H1 (cell line): Measurements from ENCODE around the gene PVALB. TPM values are rescaled to one million over a fixed set of nuclear protein-coding genes. Genes with fewer than 3 reads are reported as not detected.

Experiments
- CTCF ChIA-PET: fragments of 300-600 bp; sonication (Branson Sonifier 250); formaldehyde crosslinking; loops from one replicate; lab custom pipeline; 2021; ENCODE audit not compliant: partially characterized antibody; lab: Charles Lee
- POLR2A ChIA-PET: fragments of 300-600 bp; sonication (Branson Sonifier 250); formaldehyde crosslinking; loops from one replicate; lab custom pipeline; 2021; ENCODE audit warnings: inconsistent platforms; ENCODE audit not compliant: partially characterized antibody; lab: Charles Lee
- DNase-seq, 2 experiments: peaks; one replicate each; pipeline versions ENCODE4 v3.0.0 to v3.0.0-alpha.2; 2010 to 2022; ENCODE audit warnings: low spot score in 2 of 2, low read depth in 1 of 2, mixed read lengths in 1 of 2
- FAIRE-seq: peaks from 2 replicates; lab custom pipeline; 2011; peaks lifted over from hg19 to GRCh38; lab: Jason Lieb, UNC
- H2AFZ ChIP-seq: 2 replicates; pipeline ENCODE4 v1.8.1; 2012; ENCODE audit warnings: low read length, inconsistent platforms
- H2AK5ac ChIP-seq: 2 replicates; pipeline ENCODE4 v1.6.1; 2013; ENCODE audit warnings: low read depth, low read length
- H2BK120ac ChIP-seq: replicated peaks from 2 replicates; pipeline ENCODE3; 2013; ENCODE audit warnings: low read depth, low read length, inconsistent platforms
- H2BK12ac ChIP-seq: 2 replicates; pipeline ENCODE4 v1.6.1; 2013; ENCODE audit warnings: low read depth, low read length
- H2BK15ac ChIP-seq: 2 replicates; pipeline ENCODE4 v1.6.1; 2013; ENCODE audit warnings: low read length
- H2BK20ac ChIP-seq: 2 replicates; pipeline ENCODE4 v1.6.1; 2013; ENCODE audit warnings: low read length
- H2BK5ac ChIP-seq: 2 replicates; pipeline ENCODE4 v1.6.1; 2013; ENCODE audit warnings: low read depth, low read length
- H3K14ac ChIP-seq: 2 replicates; pipeline ENCODE4 v1.6.1; 2013; ENCODE audit warnings: inconsistent platforms; ENCODE audit not compliant: insufficient read length
- H3K18ac ChIP-seq: 2 replicates; pipeline ENCODE4 v1.6.1; 2013; ENCODE audit warnings: low read length; ENCODE audit errors: extremely low read depth
- H3K23ac ChIP-seq: 2 replicates; pipeline ENCODE4 v1.6.1; 2013; ENCODE audit warnings: inconsistent platforms; ENCODE audit not compliant: insufficient read length
- H3K23me2 ChIP-seq: 2 replicates; pipeline ENCODE4 v1.6.1; 2013; ENCODE audit warnings: low read depth, low read length
- H3K27ac ChIP-seq: 2 replicates; pipeline ENCODE4 v1.6.1; 2011; ENCODE audit warnings: low read depth, low read length, inconsistent platforms
- H3K27me3 ChIP-seq, 4 experiments: replicated peaks in 1 of 4; 1 replicate in 1 of 4; 2 replicates in 3 of 4; pipeline versions ENCODE4 v1.6.1 to v1.8.1; 2011 to 2013; ENCODE audit warnings: low read length in 3 of 4, mild to moderate bottlenecking in 3 of 4, inconsistent platforms in 2 of 4, mixed read lengths in 2 of 4, moderate library complexity in 1 of 4; ENCODE audit not compliant: control insufficient read depth in 3 of 4, insufficient read depth in 3 of 4; ENCODE audit errors: extremely low read depth in 1 of 4
- H3K36me3 ChIP-seq, 4 experiments: 2 replicates each; pipeline versions ENCODE4 v1.6.1 to v1.8.1; 2011 to 2013; ENCODE audit warnings: mild to moderate bottlenecking in 4 of 4, low read length in 3 of 4, moderate library complexity in 2 of 4, control low read depth in 1 of 4, inconsistent platforms in 1 of 4; ENCODE audit not compliant: insufficient read depth in 4 of 4, control insufficient read depth in 2 of 4
- H3K4ac ChIP-seq: replicated peaks from 2 replicates; pipeline ENCODE3; 2013; ENCODE audit warnings: low read length, low read depth, mixed read lengths, inconsistent platforms; ENCODE audit not compliant: insufficient read length
- H3K4me1 ChIP-seq, 4 experiments: replicated peaks in 1 of 4; 1 replicate in 1 of 4; 2 replicates in 3 of 4; pipeline versions ENCODE4 v1.6.1 to v1.8.1; 2011 to 2013; ENCODE audit warnings: low read length in 3 of 4, inconsistent platforms in 2 of 4, mixed read lengths in 1 of 4; ENCODE audit not compliant: insufficient read depth in 4 of 4, control insufficient read depth in 3 of 4
- H3K4me2 ChIP-seq, 2 experiments: 2 replicates each; pipeline versions ENCODE4 v1.6.1 to v1.8.1; 2011 to 2013; ENCODE audit warnings: low read depth in 2 of 2, low read length in 2 of 2, control low read depth in 1 of 2, inconsistent platforms in 1 of 2, mild to moderate bottlenecking in 1 of 2; ENCODE audit not compliant: insufficient read depth in 1 of 2
- H3K4me3 ChIP-seq, 4 experiments: fragments of 200-600, 300-600 bp in 1 of 4; sonication (generic), shearing (Covaris generic), sonication (Bioruptor Twin) in 1 of 4; 2 replicates each; pipeline versions ENCODE4 v1.5.1 to v1.8.1; 2011 to 2016; ENCODE audit warnings: low read length in 4 of 4, low read depth in 3 of 4, control low read depth in 2 of 4, inconsistent platforms in 2 of 4, mild to moderate bottlenecking in 2 of 4, mixed read lengths in 1 of 4, moderate library complexity in 1 of 4; ENCODE audit not compliant: insufficient read depth in 2 of 4; ENCODE audit errors: extremely low read depth in 1 of 4
- H3K56ac ChIP-seq: replicated peaks from 2 replicates; pipeline ENCODE3; 2013; ENCODE audit warnings: low read depth, mild to moderate bottlenecking, mixed read lengths, low read length, inconsistent platforms; ENCODE audit not compliant: insufficient read length
- H3K79me1 ChIP-seq: 2 replicates; pipeline ENCODE4 v1.6.1; 2013; ENCODE audit warnings: low read depth, low read length, control low read depth
- H3K79me2 ChIP-seq, 2 experiments: 2 replicates each; pipeline versions ENCODE4 v1.6.1 to v1.8.1; 2012 to 2013; ENCODE audit warnings: low read length in 2 of 2, mild to moderate bottlenecking in 2 of 2, inconsistent platforms in 1 of 2; ENCODE audit not compliant: insufficient read depth in 2 of 2, control insufficient read depth in 1 of 2
- H3K9ac ChIP-seq, 4 experiments: replicated peaks in 1 of 4; 1 replicate in 1 of 4; 2 replicates in 3 of 4; pipeline versions ENCODE4 v1.6.1 to v1.8.1; 2011 to 2013; ENCODE audit warnings: low read depth in 3 of 4, low read length in 3 of 4, control low read depth in 2 of 4, mild to moderate bottlenecking in 2 of 4, moderate library complexity in 2 of 4, inconsistent platforms in 1 of 4; ENCODE audit errors: extremely low read depth in 1 of 4
- H3K9me3 ChIP-seq, 2 experiments: 2 replicates each; pipeline versions ENCODE4 v1.6.1 to v1.8.1; 2012 to 2013; ENCODE audit warnings: mild to moderate bottlenecking in 2 of 2, moderate library complexity in 2 of 2, control low read depth in 1 of 2, inconsistent platforms in 1 of 2, low read depth in 1 of 2, low read length in 1 of 2, mixed read lengths in 1 of 2; ENCODE audit not compliant: insufficient read depth in 2 of 2
- H4K20me1 ChIP-seq, 2 experiments: replicated peaks in 1 of 2; 2 replicates each; pipeline versions ENCODE3 to v1.8.1; 2011 to 2013; ENCODE audit warnings: inconsistent platforms in 2 of 2, low read length in 2 of 2, mild to moderate bottlenecking in 1 of 2; ENCODE audit not compliant: insufficient read depth in 2 of 2, control insufficient read depth in 1 of 2
- H4K5ac ChIP-seq: 2 replicates; pipeline ENCODE4 v1.6.1; 2013; ENCODE audit warnings: low read length, low read depth, mixed read lengths, inconsistent platforms; ENCODE audit not compliant: insufficient read length
- H4K8ac ChIP-seq: 2 replicates; pipeline ENCODE4 v1.8.0; 2013; ENCODE audit warnings: mild to moderate bottlenecking, moderate library complexity, low read length, inconsistent platforms; ENCODE audit not compliant: insufficient read depth; ENCODE audit errors: extremely low read depth
- H4K91ac ChIP-seq: replicated peaks from 2 replicates; pipeline ENCODE3; 2013; ENCODE audit warnings: low read length, mixed read lengths, inconsistent platforms; ENCODE audit not compliant: insufficient read length
- WGBS, 2 experiments: shearing (Covaris generic) in 1 of 2; methylation state at CpG; one replicate each; pipeline versions ENCODE4 v1.1.6 to v1.1.7; 2013 to 2015; ENCODE audit warnings: low lambda C conversion rate in 2 of 2, mixed read lengths in 2 of 2, inconsistent platforms in 1 of 2, low coverage in 1 of 2, missing lambda C conversion rate in 1 of 2; ENCODE audit not compliant: insufficient replicate concordance in 2 of 2, insufficient coverage in 1 of 2, insufficient read length in 1 of 2; ENCODE audit errors: extremely low coverage in 1 of 2, missing lambda C conversion rate in 1 of 2; 5-methylcytosine and 5-hydroxymethylcytosine counted together
- polyA plus RNA-seq, 7 experiments: library from polyadenylated mRNA; depleted of rRNA in 3 of 7; stranded (reverse) in 5 of 7; unstranded in 2 of 7; fragments of >200 nt in 5 of 7; fragments of 200-250 nt in 2 of 7; gene quantifications; 1 replicate in 5 of 7; 2 replicates in 1 of 7; 4 replicates in 1 of 7; pipeline versions ENCODE4 v1.2.1 to v1.2.3, GENCODE V29; 2011 to 2013; ENCODE audit warnings: missing spikeins in 2 of 7, mixed read lengths in 2 of 7
- total RNA-seq: library from RNA; stranded (reverse); fragmentation: NEBNext Ultra II Directional; extraction: Animal tissue kit (Norgen Biotek cat#: 25700); gene quantifications from 2 replicates; pipeline ENCODE4 v1.2.1, GENCODE V29; 2021

The PVALB gene
- total and polyA plus RNA-seq, 2 of the 8 experiments (the other 6 are each of a cell fraction or from before 2014, with no cell fraction given): 1.7 to 5.4 TPM

GRCh38 chr22:36753120-36753802 is 63.6 kb downstream of the PVALB start:
- H2AFZ ChIP-seq: no peak overlapping the region
- no peaks in the 10 kb centered on the region for H3K9me3 ChIP-seq
- no peak overlapping the region for H3K27ac ChIP-seq
- H3K79me2 ChIP-seq: no peaks in the 10 kb centered on the region
- no peak overlapping the region for H3K23ac ChIP-seq
- no peak overlapping the region for H3K4me2 ChIP-seq
- H4K5ac ChIP-seq: no peak overlapping the region
- DNase-seq (no peak), FAIRE-seq (no peak)
- peaks cover 0 to 3% (median 0%) of the 10 kb centered on the region in 4 experiments; a peak in 2 of 7 replicates for H3K27me3 ChIP-seq
- CTCF ChIA-PET: interaction anchor here (0.8 to 2.0 kb wide), 6 partner anchors 9 to 507 kb away, joined by 3 to 10 read pairs (median 3); no protein-coding TSS in a partner anchor
- no peaks in the 10 kb centered on the region for H3K36me3 ChIP-seq
- POLR2A ChIA-PET: interaction anchor here (0.5 kb wide), 1 partner anchor 225 kb away, joined by 4 read pairs; no protein-coding TSS in a partner anchor
- H2BK5ac ChIP-seq: no peak overlapping the region
- H3K9ac ChIP-seq: no peak overlapping the region
- no peak overlapping the region for H2BK120ac ChIP-seq
- H2BK15ac ChIP-seq: no peak overlapping the region
- H2AK5ac ChIP-seq: no peak overlapping the region
- H3K14ac ChIP-seq: no peak overlapping the region
- H3K18ac ChIP-seq: no peak overlapping the region
- H3K4ac ChIP-seq: no peak overlapping the region
- H3K23me2 ChIP-seq: no peaks in the 10 kb centered on the region
- no peak overlapping the region for H2BK20ac ChIP-seq
- 65% methylated on average over 4 of the region's 4 CpGs; no CpG with 5 or more reads in 1 of the 2 experiments for WGBS, 2 experiments
- no peak overlapping the region for H2BK12ac ChIP-seq
- H3K4me1 ChIP-seq: peaks cover 0 to 7% (median 0%) of the 10 kb centered on the region in 4 experiments; a peak in 2 of 7 replicates
- no peak overlapping the region for H3K56ac ChIP-seq
- no peaks in the 10 kb centered on the region for H3K79me1 ChIP-seq
- no peak overlapping the region for H4K8ac ChIP-seq
- peaks cover 0 to 2% of the 10 kb centered on the region in 2 experiments for H4K20me1 ChIP-seq
- no peak overlapping the region for H4K91ac ChIP-seq
- H3K4me3 ChIP-seq: no peak overlapping the region
